Right cardiac atrium (tissue), 5 donors: Measurements from ENCODE around the gene UQCC3. TPM values are rescaled to one million over a fixed set of nuclear protein-coding genes. Genes with fewer than 3 reads are reported as not detected.
"Not testable (repeated sequence)": the region's sequence is repeated elsewhere in the genome, so short reads cannot be mapped to it uniquely, and the experiment has no call there.

Source experiments
- ATAC-seq, 2 donors: fragments of 200-7000 bp; cut with Tn5 transposase; one replicate each; pipeline versions ENCODE4 v1.8.0 to v1.9.1; 2020; ENCODE audit warnings: moderate library complexity in 2 of 2, mild to moderate bottlenecking in 1 of 2
- DNase-seq, 3 donors: peaks; one replicate each; pipeline ENCODE4 v3.0.0-alpha.2; 2020
- H3K27ac ChIP-seq: one replicate; pipeline ENCODE4 v1.5.1; 2013; ENCODE audit warnings: mild to moderate bottlenecking, low read length, control low read depth, moderate library complexity
- H3K27me3 ChIP-seq: one replicate; pipeline ENCODE4 v1.6.1; 2013; ENCODE audit not compliant: control insufficient read depth, insufficient read depth
- H3K4me1 ChIP-seq: one replicate; pipeline ENCODE4 v1.6.1; 2013; ENCODE audit warnings: low read length; ENCODE audit not compliant: control insufficient read depth, insufficient read depth
- H3K4me3 ChIP-seq: one replicate; pipeline ENCODE4 v1.5.1; 2013; ENCODE audit warnings: low read length, control low read depth
- H3K9me3 ChIP-seq: one replicate; pipeline ENCODE4 v1.6.1; 2013; ENCODE audit warnings: low read length; ENCODE audit not compliant: control insufficient read depth
- WGBS: extraction: QIAGEN DNeasy Blood & Tissue Kit; methylation state at CpG from one replicate; pipeline ENCODE4 v1.1.7; 2013; 5-methylcytosine and 5-hydroxymethylcytosine counted together
- intact Hi-C, 4 donors: fragments of 100-400 bp; cut with DNase I; formaldehyde crosslinking; loops; one replicate each; pipeline versions ENCODE4 v1.11.0 to v1.14.0; 2022 to 2023
- polyA plus RNA-seq: library from polyadenylated mRNA; stranded (reverse); fragments of 200-250 nt; gene quantifications from one replicate; pipeline ENCODE4 v1.2.3, GENCODE V29; 2013
- total RNA-seq, 4 donors: library from RNA; stranded (reverse); fragmentation: NEBNext Ultra II Directional; extraction: Animal tissue kit (Norgen Biotek cat#: 25700); gene quantifications; one replicate each; pipeline ENCODE4 v1.2.1, GENCODE V29; 2021
- donor health status: healthy with polysubstance abuse.
- donor health status: DM: no; HTN: yes; CAD: no.
- donor health status: DM: no; HTN: no; CAD: no.
- donor health status: DM: no; HTN: yes; CAD: no; lungs with severe emphysema.
- donor health status: DM: yes; HTN: yes; CAD: no.

The UQCC3 gene
- total and polyA plus RNA-seq, 5 donors, result 5.2 to 12.9 (median 7.1) TPM

DNA sequence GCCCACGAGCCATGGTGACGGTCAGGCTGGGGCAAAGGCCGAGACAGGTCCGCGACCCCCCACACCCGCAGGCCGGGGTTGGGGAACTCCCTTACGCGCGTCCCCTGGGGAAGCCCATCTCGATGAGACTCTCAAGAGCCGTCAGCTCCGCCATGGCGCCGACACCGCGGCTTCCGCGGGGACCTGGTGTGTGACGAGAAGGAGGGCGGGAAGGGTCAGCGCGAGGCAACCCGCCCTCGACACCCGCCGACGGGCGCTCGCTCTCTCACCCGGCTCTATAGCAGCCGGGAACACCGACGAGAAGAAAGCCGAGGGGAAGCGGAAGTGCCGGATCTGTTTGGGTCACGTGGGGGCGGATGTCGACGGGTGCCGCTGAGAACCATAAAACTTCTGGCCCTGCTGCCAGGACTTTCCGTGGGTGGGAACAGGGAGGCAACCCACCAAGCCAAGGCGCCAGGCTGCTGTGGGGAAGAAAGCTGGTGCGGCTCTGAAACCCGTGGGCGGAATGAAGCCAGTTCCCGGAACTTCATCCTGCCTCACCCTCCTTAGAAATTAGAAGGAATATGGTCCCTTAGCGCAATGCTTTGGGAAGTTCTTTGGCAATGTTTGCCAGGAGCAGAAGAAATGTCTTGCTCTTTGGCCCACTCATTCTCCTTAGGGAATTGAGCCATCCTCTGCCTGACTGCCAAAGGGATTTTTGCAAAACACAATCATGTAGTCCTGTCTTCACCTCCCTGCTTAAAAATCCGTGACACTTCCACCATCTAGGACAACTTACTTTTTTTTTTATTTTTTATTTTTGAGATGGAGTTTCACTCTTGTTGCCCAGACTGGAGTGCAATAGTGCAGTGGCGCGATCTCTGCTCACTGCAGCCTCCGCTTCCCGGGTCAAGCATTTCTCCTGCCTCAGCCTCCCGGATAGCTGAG is 7.6 kb downstream of the UQCC3 start, which contains the start of gene UBXN1:
Gene UBXN1 (minus strand): TSS at position 304 of the 927 bp plus-strand sequence. CDS start 150 bp downstream, at position 154.
- intact Hi-C loops, result no loop called here
- Histone ChIP-seq H3K4me3 (peak within 1 kb of the TSS; percentile 85), H3K9me3 (no peaks in the 10 kb centered on the region), H3K27me3 (no peaks in the 10 kb centered on the region), H3K4me1 (peaks cover 3% of the 10 kb centered on the region), H3K27ac (peak within 1 kb of the TSS; percentile 79)
- DNase-seq (peak; percentile 96 to 97 (median 96)), ATAC-seq (peak; percentile 90 to 94)
- WGBS, result 5% methylated on average over 55 of the region's 55 CpGs

DNA sequence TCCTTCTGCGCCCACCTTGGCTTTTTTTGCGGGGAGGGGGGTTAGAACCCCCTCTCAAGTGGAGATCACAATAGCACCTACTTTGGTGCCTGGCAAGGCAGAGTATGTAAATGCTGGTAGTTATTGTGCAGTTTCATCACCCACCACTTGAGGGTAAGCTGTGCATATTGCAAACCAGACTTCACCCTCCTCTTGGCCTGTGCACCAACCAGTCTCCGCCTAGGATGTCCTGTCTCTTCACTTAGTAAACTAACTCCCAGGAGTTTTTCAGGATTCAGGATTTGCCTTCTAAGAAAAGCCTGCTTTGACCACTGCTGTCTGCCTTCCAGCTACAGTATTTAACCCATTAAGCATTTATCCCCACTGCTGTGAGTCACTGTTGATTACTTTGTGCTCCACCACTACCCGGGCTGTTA is 9.4 kb downstream of the UQCC3 start:
- Histone ChIP-seq H3K4me3 (no peak overlapping the region), H3K4me1 (peaks cover 3% of the 10 kb centered on the region), H3K27me3 (no peaks in the 10 kb centered on the region), H3K9me3 (no peaks in the 10 kb centered on the region), H3K27ac (peak overlapping the region; percentile 8)
- WGBS, result 43% methylated on average over 4 of the region's 4 CpGs
- intact Hi-C loops, result no loop called here
- DNase-seq, result peak in 1 of 3 donors; percentile 37
- ATAC-seq, result peak; percentile 72 to 74

DNA sequence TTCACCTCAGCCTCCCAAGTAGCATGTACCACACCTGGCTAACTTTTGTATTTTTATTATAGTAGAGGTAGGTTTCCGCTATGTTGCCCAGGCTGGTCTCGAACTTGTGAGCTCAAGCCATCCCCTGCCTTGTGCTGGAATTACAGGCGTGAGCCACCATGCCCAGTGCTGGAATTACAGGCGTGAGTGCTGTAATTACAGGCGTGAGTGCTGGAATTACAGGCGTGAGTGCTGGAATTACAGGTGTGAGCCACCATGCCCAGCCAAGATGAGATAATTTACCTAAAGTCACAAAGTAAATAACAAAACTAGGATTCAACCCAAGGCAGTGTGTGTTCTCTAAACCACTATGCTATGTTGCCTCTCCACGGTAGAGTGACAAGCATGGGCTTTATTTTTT is 11.0 kb downstream of the UQCC3 start:
- Histone ChIP-seq H3K4me1 (peaks cover 3% of the 10 kb centered on the region), H3K9me3 (no peaks in the 10 kb centered on the region), H3K27ac (no peak overlapping the region), H3K27me3 (no peaks in the 10 kb centered on the region), H3K4me3 (no peak overlapping the region)
- 93% methylated on average over 7 of the region's 7 CpGs for WGBS
- no peak for DNase-seq
- no peak for ATAC-seq
- intact Hi-C loops, result no loop called here

DNA sequence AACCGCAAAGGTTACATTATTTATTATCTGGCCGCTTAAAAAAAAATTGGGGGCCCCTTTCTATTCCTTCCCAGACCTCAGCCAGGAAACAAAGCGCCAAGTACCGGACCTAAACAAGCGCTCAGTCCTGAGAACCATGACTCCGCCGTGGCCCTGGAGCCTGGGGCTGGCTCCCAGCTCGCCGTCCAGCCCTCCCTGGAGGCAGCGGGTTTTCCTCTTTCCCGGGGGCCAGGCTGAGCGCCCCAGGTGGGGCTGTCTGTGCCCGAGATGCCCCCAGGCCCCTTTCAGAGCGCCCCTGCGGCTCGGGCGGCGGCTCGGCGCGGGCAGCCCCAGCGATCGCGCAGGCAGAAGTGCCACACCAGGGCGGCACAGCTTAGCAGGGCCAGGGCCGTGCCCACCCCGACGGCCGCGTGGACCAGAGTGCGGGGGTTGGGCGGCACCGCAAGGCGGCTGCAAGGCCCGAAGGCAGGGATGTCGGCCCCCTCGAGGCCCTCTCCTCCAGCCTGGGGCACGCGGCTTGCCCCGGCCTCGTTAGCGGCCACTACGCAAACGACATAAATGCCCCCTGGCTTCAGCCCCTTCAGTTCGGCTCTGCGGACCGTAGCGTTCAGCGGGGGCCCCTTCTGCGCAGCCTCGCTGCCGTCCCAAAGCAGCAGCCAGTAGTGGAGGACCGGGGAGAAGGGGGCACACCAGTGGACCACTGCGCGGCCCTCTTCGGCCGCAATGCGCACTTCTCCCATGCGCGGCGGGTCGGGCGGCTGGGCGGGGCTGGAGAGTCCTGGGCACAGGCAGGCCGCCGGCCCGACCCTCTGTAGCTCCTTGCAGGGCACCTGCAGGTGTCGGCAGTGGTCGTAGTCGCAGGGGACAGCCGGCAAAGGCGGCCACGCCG is 16.3 kb downstream of the UQCC3 start:
- no peaks in the 10 kb centered on the region for H3K9me3 ChIP-seq
- H3K4me3 ChIP-seq, result peak overlapping the region; percentile 6
- ATAC-seq, result peak; percentile 34 to 54
- H3K27me3 ChIP-seq, result no peaks in the 10 kb centered on the region
- peaks cover 2% of the 10 kb centered on the region for H3K4me1 ChIP-seq
- peak in 1 of 3 donors; percentile 74 for DNase-seq
- intact Hi-C loops, result no loop called here
- no peak overlapping the region for H3K27ac ChIP-seq
- 40% methylated on average over 74 of the region's 74 CpGs for WGBS

DNA sequence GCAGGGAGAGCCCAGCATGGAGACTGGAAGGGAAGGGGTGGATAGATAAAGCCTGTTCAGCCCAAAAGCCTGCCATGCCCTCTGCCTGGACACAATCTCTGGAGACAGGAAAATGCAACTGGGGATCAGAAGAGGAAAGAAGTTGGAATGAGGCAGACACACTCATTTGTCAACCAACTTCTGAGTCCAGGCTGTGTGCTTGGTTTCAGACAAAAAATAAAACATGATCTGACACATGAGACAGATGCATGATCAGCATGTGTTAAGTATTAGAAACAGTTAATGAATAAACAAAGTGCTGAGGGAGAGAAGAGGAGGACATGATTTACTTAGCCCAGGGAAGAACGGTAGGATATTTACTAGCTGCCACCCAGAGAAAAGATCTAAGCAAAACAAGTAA is 17.0 kb downstream of the UQCC3 start:
- Histone ChIP-seq H3K4me3 (no peak overlapping the region), H3K9me3 (no peaks in the 10 kb centered on the region), H3K4me1 (peaks cover 2% of the 10 kb centered on the region), H3K27ac (no peak overlapping the region), H3K27me3 (no peaks in the 10 kb centered on the region)
- ATAC-seq (no peak), DNase-seq (no peak)
- intact Hi-C loops, result no loop called here
- 45% methylated on average over 1 of the region's 1 CpG for WGBS

DNA sequence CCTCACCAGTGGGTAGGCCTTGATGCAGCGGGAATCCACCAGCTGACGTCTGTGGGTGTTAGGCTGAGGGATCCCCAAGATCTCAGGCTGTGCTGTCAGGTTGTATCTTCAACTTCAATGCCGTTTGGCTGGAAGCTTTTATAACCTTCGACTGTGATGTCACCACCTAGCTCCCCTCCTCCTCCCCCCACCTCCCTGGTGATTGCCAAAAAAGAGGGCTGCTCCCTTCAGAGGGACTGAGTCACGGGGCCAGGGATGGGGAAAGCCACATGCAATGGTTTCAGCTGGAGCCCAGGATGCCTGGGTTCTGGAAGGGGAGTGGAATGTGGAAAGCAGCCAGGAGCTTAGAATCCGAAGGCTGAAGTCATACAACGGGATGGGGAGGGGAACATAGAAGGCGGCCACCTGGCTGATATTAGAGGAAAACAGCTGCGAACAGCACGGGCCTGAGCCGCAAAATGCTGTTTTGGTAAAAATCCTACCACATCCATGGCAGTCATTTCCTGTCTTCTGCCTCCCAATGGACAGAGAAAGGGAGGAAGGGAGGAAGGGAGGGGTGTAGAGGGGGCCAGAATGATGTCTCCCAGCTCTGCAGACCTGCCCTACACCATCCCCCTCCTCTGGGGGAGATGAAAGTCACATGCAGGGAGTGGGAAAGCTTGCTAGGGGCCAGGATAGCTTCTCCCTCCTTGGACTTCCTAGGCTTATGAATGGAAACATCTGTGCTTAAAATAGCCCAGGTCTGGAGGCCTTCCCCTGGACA is 18.1 kb downstream of the UQCC3 start, which contains the start of gene LRRN4CL:
Gene LRRN4CL (minus strand): TSS at position 110 of the 763 bp plus-strand sequence. CDS start 1,022 bp downstream, outside the sequence.
- 36% methylated on average over 11 of the region's 11 CpGs for WGBS
- no peaks in the 10 kb centered on the region for H3K9me3 ChIP-seq
- H3K27ac ChIP-seq, result peak within 1 kb of the TSS; percentile 71
- no peaks in the 10 kb centered on the region for H3K27me3 ChIP-seq
- no peak within 1 kb of the TSS for H3K4me3 ChIP-seq
- H3K4me1 ChIP-seq, result peaks cover 4% of the 10 kb centered on the region
- ATAC-seq, result peak; percentile 77 to 86
- DNase-seq, result peak; percentile 85 to 90 (median 87)
- intact Hi-C loops, result loop anchor here in 2 of 4 donors (5.0 to 10.0 kb wide), 2 partner anchors 77 to 295 kb away; partner anchors contain the start of genes EML3 (in 1 of the 2) and ROM1 (in 1 of the 2)

DNA sequence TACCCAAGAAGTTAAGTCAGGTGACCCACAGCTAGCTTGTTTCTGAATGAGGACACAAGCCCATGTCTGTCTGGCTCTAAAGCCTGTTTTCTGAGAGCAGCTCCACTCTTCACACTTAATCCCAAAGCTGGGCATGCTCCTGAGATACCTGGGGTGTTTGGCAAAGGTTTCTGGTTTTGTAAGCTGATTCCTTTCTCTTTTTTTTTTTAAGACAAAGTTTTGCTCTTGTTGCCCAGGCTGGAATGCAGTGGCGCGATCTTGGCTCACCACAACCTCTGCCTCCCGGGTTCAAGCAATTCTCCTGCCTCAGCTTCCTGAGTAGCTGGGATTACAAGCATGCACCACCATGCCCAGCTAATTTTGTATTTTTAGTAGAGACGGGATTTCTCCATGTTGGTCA is 22.2 kb downstream of the UQCC3 start:
- not testable (repeated sequence) for ATAC-seq, H3K27ac ChIP-seq, H3K9me3 ChIP-seq, DNase-seq, H3K27me3 ChIP-seq, H3K4me1 ChIP-seq, H3K4me3 ChIP-seq
- WGBS, result 86% methylated on average over 4 of the region's 4 CpGs
- intact Hi-C loops, result loop anchor here in 2 of 4 donors (5.0 to 10.0 kb wide), 2 partner anchors 81 to 299 kb away; partner anchors contain the start of genes EML3 (in 1 of the 2) and ROM1 (in 1 of the 2)

DNA sequence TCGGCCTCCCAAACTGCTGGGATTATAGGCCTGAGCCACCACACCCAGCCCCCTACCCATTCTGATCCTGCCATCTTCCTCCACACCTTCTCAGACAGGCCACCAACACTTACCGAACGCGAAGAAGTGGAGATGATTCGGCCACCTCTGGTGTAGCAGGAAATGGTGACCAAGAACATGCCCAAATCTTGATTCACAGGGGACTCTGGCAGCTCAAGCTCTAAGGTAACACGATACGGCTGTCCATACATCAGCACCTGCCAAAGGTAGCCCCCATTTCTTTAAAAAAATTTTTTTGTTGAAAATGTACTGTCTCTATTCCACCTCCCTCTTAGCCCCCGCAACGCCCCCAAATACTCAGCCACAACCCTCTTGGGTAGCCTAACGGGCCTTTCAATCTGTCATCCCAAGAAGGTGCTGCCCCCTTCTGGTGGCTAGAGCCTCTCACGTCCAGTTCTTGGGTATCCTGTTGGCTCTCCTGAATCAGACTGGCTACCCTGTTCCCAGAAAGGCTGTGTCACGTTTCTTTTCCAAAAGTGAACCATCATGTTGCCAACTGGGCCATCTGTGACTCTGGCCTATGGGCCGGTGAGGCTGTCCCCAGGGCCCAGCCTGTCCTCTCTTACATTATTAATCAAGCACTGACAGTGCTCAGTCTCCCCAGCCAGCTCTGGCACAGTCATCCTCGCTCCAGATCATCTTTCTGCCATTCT is 23.1 kb downstream of the UQCC3 start:
- Histone ChIP-seq H3K4me1 (peaks cover 2% of the 10 kb centered on the region), H3K4me3 (no peak overlapping the region), H3K27ac (no peak overlapping the region), H3K9me3 (no peaks in the 10 kb centered on the region), H3K27me3 (no peaks in the 10 kb centered on the region)
- ATAC-seq (peak; percentile 80 to 88), DNase-seq (peak; percentile 83 to 92 (median 88))
- intact Hi-C loops, result loop anchor here in 2 of 4 donors (5.0 to 10.0 kb wide), 2 partner anchors 82 to 300 kb away; partner anchors contain the start of genes EML3 (in 1 of the 2) and ROM1 (in 1 of the 2)
- 43% methylated on average over 14 of the region's 14 CpGs for WGBS

DNA sequence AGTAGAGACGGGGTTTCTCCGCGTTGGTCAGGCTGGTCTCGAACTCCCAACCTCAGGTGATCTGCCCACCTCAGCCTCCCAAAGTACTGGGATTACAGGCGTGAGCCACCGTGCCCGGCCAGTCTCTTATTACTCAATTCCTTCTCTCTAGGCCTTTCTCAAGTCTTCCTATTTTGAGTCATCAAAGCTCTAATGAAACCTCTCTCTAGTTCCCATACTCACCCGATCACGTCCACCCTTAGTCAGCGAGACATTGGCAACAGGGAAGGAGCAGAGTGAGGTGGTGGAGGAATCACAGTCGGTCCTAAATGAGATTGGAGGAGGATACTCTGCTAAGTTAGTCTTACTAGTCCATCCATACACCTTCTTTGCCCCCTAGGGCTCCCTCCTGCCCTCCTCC is 30.8 kb downstream of the UQCC3 start:
- no peak overlapping the region for H3K27ac ChIP-seq
- intact Hi-C loops, result no loop called here
- no peak for ATAC-seq
- no peak overlapping the region for H3K4me3 ChIP-seq
- H3K4me1 ChIP-seq, result peaks cover 6% of the 10 kb centered on the region
- 91% methylated on average over 11 of the region's 11 CpGs for WGBS
- H3K9me3 ChIP-seq, result no peaks in the 10 kb centered on the region
- no peak for DNase-seq
- H3K27me3 ChIP-seq, result no peaks in the 10 kb centered on the region
